OCI-LY7 (cell line): ENCODE measurements around the gene GPR135. TPM values are rescaled to one million over a fixed set of nuclear protein-coding genes. Genes with fewer than 3 reads are reported as not detected.

ENCODE experiments used
- BruUV-seq: library from RNA; stranded (reverse); fragments of 400-500 nt; replicated peaks from 2 replicates; lab custom pipeline; 2021; lab: Mats Ljungman, UMichigan
- CTCF ChIA-PET: fragments of 300-600 bp; sonication (Branson Sonifier 250); formaldehyde crosslinking; loops from one replicate; lab custom pipeline; 2022; ENCODE audit warnings: antibody characterized with exemption; ENCODE audit not compliant: unreplicated experiment; lab: Charles Lee
- POLR2A ChIA-PET: fragments of 300-600 bp; sonication (Branson Sonifier 250); formaldehyde crosslinking; loops from one replicate; lab custom pipeline; 2022; ENCODE audit warnings: antibody characterized with exemption; lab: Charles Lee
- DNase-seq: peaks from one replicate; pipeline ENCODE4 v3.0.0-alpha.2; 2015; ENCODE audit warnings: low spot score
- H2AFZ ChIP-seq: fragments of 200-600 bp; sonication (generic), shearing (Covaris generic); 2 replicates; pipeline ENCODE4 v1.6.1; 2014; ENCODE audit warnings: mild to moderate bottlenecking, antibody characterized with exemption, low read length, moderate library complexity
- H3K27ac ChIP-seq: fragments of 200-600 bp; sonication (generic); 2 replicates; pipeline ENCODE4 v1.5.1; 2014; ENCODE audit warnings: mixed run types, low read depth, mild to moderate bottlenecking, moderate library complexity, low read length, inconsistent platforms; ENCODE audit not compliant: poor library complexity, severe bottlenecking
- H3K36me3 ChIP-seq: fragments of 200-600 bp; sonication (generic); 2 replicates; pipeline ENCODE4 v1.6.1; 2014; ENCODE audit warnings: mild to moderate bottlenecking, antibody characterized with exemption, low read length, moderate library complexity, mixed read lengths; ENCODE audit not compliant: insufficient read depth
- H3K4me1 ChIP-seq: fragments of 200-600 bp; sonication (generic); 2 replicates; pipeline ENCODE4 v1.5.1; 2014; ENCODE audit warnings: mild to moderate bottlenecking, low read length; ENCODE audit not compliant: insufficient read depth, poor library complexity, severe bottlenecking
- H3K4me2 ChIP-seq: fragments of 200-600 bp; sonication (generic); 2 replicates; pipeline ENCODE4 v1.6.1; 2014; ENCODE audit warnings: mild to moderate bottlenecking, low read length
- H3K4me3 ChIP-seq: fragments of 200-600 bp; sonication (generic); 2 replicates; pipeline ENCODE4 v1.5.1; 2014; ENCODE audit warnings: mild to moderate bottlenecking, low read depth, low read length; ENCODE audit not compliant: poor library complexity, severe bottlenecking
- H3K79me2 ChIP-seq: fragments of 200-600 bp; sonication (generic); 2 replicates; pipeline ENCODE4 v1.6.1; 2016; ENCODE audit warnings: low read depth, mild to moderate bottlenecking, low read length, moderate library complexity, mixed read lengths; ENCODE audit not compliant: insufficient read depth
- H3K9me2 ChIP-seq: fragments of 200-600 bp; sonication (generic); 2 replicates; pipeline ENCODE4 v1.6.1; 2016; ENCODE audit warnings: mild to moderate bottlenecking, low read length, mixed read lengths; ENCODE audit not compliant: insufficient read depth
- H3K9me3 ChIP-seq: fragments of 200-600 bp; sonication (generic); 2 replicates; pipeline ENCODE4 v1.6.1; 2014; ENCODE audit warnings: mild to moderate bottlenecking, mixed run types, low read length, mixed read lengths
- H4K20me1 ChIP-seq: fragments of 200-600 bp; sonication (generic); 2 replicates; pipeline ENCODE4 v1.6.1; 2014; ENCODE audit warnings: mild to moderate bottlenecking, antibody characterized with exemption, low read length, moderate library complexity, mixed read lengths; ENCODE audit not compliant: insufficient read depth
- CTCF ChIP-seq: fragments of 200-600 bp; sonication (generic); conservative IDR thresholded peaks from 2 replicates; pipeline ENCODE4 v1.5.1; 2014; ENCODE audit warnings: mild to moderate bottlenecking, antibody characterized with exemption, low read length, moderate library complexity, mixed read lengths
- EZH2phosphoT487 ChIP-seq: fragments of 200-600 bp; sonication (generic); IDR thresholded peaks from 2 replicates; pipeline ENCODE4 v1.6.1; 2018; ENCODE audit warnings: low read depth, borderline replicate concordance, mild to moderate bottlenecking, mixed run types, antibody characterized with exemption, low read length, moderate library complexity, mixed read lengths
- intact Hi-C: fragments of 100-400 bp; cut with micrococcal nuclease; formaldehyde crosslinking; loops from one replicate; pipeline ENCODE4 v1.10.0; 2022; ENCODE audit not compliant: unreplicated experiment
- total RNA-seq, 2 experiments: library from RNA; depleted of rRNA in 1 of 2; stranded (reverse); fragments of >200 nt in 1 of 2; shearing (Covaris generic) in 1 of 2; gene quantifications; 2 replicates each; pipeline ENCODE4 v1.2.3, GENCODE V29; 2014 to 2022

Gene GPR135
- total RNA-seq, 2 experiments from 2014 or later: 6.5 to 10.9 TPM

- intact Hi-C loops: loop anchor here (1.0 to 10.0 kb wide), 4 partner anchors 127 to 860 kb away; partner anchors contain the start of gene DAAM1
- H3K36me3 ChIP-seq: peaks cover 24% of the 10 kb centered on the region
- H4K20me1 ChIP-seq: peaks cover 10% of the 10 kb centered on the region
- H3K79me2 ChIP-seq: peaks cover 36% of the 10 kb centered on the region; the same call in 1 of the 2 replicates
- TSS peak; percentile 78 for BruUV-seq
- peak overlapping the region; percentile 58 for H3K27ac ChIP-seq
- no peaks in the 10 kb centered on the region for H3K9me2 ChIP-seq
- peaks cover 38% of the 10 kb centered on the region for H3K4me1 ChIP-seq
- peak overlapping the region; percentile 87 for H3K4me3 ChIP-seq
- peak overlapping the region; percentile 77 for H3K4me2 ChIP-seq
- no peaks in the 10 kb centered on the region for H3K9me3 ChIP-seq
- peak overlapping the region; percentile 97 for H2AFZ ChIP-seq
- CTCF ChIA-PET: interaction anchor here (0.7 kb wide), 1 partner anchor 23 kb away, joined by 4 read pairs; no protein-coding TSS in a partner anchor
- TF ChIP-seq CTCF (no peak), EZH2phosphoT487 (no peak)
- no peak for DNase-seq
- POLR2A ChIA-PET: interaction anchor here (0.6 to 2.0 kb wide), 10 partner anchors 10 to 370 kb away, joined by 3 to 7 read pairs (median 4); no protein-coding TSS in a partner anchor
Measured at GRCh38 chr14:59484639-59485175, 19.5 kb upstream of the GPR135 start.

GRCh38 chr14:59483819-59484638 lies 18.8 kb upstream of the GPR135 start, which contains the start of the genes JKAMP and L3HYPDH:
TSS of gene JKAMP (plus strand) at chr14:59484517. CDS start at chr14:59484590, 73 bp downstream.
TSS of gene L3HYPDH (minus strand) at chr14:59484408. CDS start at chr14:59484316, 92 bp downstream.
- no peak for TF ChIP-seq EZH2phosphoT487
- peak; percentile 69 for TF ChIP-seq CTCF
- H3K27ac ChIP-seq: peak within 1 kb of the TSS; percentile 58
- peak; percentile 98 for DNase-seq
- POLR2A ChIA-PET: interaction anchor here (0.5 to 2.0 kb wide), 13 partner anchors 10 to 1944 kb away, joined by 3 to 7 read pairs (median 4); no protein-coding TSS in a partner anchor
- H2AFZ ChIP-seq: peak within 1 kb of the TSS; percentile 97
- H3K9me3 ChIP-seq: no peaks in the 10 kb centered on the region
- peaks cover 10% of the 10 kb centered on the region for H4K20me1 ChIP-seq
- peak within 1 kb of the TSS; percentile 100 for H3K4me2 ChIP-seq
- H3K79me2 ChIP-seq: peaks cover 36% of the 10 kb centered on the region; the same call in 1 of the 2 replicates
- intact Hi-C loops: loop anchor here (1.0 to 10.0 kb wide), 4 partner anchors 127 to 861 kb away; partner anchors contain the start of gene DAAM1
- peaks cover 18% of the 10 kb centered on the region for H3K36me3 ChIP-seq
- peaks cover 38% of the 10 kb centered on the region for H3K4me1 ChIP-seq
- no peaks in the 10 kb centered on the region for H3K9me2 ChIP-seq
- no TSS peak for BruUV-seq
- H3K4me3 ChIP-seq: peak within 1 kb of the TSS; percentile 87
- CTCF ChIA-PET: interaction anchor here (0.7 kb wide), 1 partner anchor 23 kb away, joined by 4 read pairs; no protein-coding TSS in a partner anchor
